ELR (cell line): ENCODE results near the gene OLFML2B.

Experiments used
- DNase-seq: peaks from one replicate; pipeline ENCODE4 v3.0.0-alpha.2; 2015; ENCODE audit warnings: low read depth

The OLFML2B gene

DNA sequence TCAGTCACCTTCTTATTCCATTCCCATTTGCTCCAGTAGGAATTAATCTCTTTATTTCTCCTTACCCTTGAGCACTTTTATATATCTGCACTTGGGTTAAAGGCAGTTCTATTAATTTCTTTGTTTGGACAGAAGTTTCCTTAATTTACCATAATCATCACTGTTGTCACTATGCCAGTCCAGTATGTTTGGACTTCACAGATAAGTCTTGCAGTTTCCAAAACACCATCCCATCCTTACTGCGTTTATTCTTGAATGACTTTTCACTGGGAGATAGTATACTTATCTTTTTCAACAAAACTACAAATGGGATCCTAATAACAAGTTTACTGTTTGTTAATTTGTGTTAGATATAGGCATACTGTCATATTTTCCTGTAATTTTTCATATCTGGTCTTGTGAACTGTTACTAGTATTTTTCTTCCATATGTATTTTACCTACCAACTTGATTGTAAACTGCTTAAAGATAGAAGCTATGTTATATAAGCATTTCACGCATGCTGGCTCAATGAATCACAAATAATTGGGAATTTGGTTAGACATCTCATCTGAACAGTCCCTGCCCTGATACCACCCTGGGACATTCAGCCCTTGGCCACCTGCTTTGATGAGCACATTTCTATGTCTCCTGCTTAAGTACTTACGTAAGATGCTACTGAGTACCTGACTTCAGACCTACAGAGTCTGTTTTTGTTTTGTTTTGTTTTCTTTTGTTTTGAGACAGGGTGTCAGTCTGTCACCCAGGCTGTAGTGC is 78.2 kb downstream of the OLFML2B start:
- DNase-seq = no peak

GRCh38 chr1:161944381-161944780 is 79.3 kb downstream of the OLFML2B start:
- DNase-seq = no peak

- DNase-seq = no peak
These were observed 79.9 kb downstream of the OLFML2B start for GRCh38 chr1:161943737-161944136.

GRCh38 chr1:161941726-161942436 is 81.8 kb downstream of the OLFML2B start:
- DNase-seq = no peak

DNA sequence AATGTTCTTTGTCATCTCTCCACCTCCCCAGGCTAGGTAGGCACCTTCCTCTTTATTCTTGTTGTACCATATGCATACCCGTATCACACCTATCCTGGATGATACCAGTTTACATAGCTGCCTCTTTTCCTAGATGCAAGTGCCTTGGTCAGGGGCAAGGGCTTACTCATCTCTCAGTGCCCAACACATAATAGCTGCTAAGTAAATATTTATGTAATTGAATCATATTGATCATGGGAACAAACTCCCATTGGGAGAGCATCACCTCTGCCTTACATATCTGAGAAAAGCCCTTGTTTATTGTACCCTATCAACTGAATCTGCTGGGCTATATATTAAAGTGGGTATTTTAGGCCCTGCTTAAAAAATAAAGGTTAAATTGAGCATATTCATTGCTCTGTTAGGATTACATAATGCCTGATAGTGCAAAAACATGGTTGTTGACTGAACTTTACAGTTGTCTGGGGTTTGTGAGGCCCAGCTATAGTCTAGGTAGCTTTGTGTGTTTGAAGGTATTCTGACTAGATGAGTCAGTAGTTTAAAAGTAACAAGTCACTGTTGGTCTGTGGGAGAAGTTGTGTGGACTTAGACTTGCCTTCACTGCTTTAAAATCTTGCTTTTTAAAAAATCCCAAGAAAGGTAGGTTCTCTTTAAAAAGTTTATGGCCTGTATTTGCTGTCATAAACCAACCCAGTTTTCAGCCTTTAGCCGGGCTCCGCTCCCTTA is 82.6 kb downstream of the OLFML2B start:
- peak; percentile 31 for DNase-seq

- no peak for DNase-seq
These were observed 86.9 kb downstream of the OLFML2B start for GRCh38 chr1:161936786-161937185.

GRCh38 chr1:161935264-161935663 is 88.4 kb downstream of the OLFML2B start:
- DNase-seq = no peak

DNA sequence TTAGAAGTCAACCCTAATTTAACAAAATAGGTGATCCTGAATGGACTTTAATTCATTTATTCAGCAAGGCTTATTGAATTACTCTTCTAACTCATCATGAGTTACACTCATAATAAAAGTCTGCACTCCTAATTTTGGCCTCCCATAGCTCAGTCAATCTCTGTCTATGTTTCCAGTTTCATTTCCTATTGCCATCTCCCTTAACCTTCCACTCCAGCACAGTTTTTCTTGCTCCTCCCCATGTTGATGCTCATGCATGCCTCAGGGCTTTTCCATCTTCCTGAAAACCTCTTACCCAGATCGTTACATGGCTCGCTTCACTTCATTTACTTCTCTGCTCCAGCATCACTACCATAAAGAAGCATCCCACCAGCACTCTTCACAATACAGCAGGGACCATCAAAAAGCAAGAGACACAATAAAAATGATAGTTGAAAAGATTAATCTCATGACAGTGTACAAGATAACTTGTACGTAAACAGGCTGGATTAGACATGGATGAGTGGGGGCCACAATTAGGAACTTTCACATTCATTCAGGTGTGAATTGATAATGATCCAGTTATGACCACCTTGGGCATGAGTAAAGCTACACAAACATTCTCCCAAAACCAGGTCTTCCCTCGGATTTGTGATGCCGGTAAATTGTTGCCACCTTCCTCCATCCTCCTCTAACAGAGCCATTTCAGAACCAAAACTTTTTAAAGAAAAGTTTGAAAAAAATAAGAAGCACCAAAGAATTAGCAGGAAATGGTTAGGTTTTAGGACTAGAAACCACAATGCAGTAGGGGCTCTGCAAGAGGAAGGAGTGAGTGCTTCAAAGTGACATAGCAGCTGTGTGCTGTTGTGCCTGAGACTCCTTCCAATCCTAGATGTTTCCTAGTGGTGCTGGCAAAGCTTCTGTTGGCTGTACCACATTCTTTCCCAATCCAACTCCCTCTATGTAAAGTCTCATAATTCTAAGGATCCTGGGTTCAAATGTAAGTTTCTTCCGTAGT is 89.8 kb downstream of the OLFML2B start:
- no peak for DNase-seq
